HG02943 (cell line): ENCODE measurements around the gene TMEM200C.
"Not testable (repeated sequence)": the region's sequence is repeated elsewhere in the genome, so short reads cannot be mapped to it uniquely, and the experiment has no call there.

Source experiments
- ATAC-seq: cut with Tn5 transposase; IDR thresholded peaks from one replicate; pipeline ENCODE4 v1.9.1; 2021; ENCODE audit warnings: mild to moderate bottlenecking, low read depth, moderate library complexity; ENCODE audit not compliant: unreplicated experiment

The TMEM200C gene

GRCh38 chr18:5893956-5894610, 1.2 kb downstream of the TMEM200C start:
- no peak for ATAC-seq

- no peak for ATAC-seq
Observed at GRCh38 chr18:5892823-5893431, 2.4 kb downstream of the TMEM200C start.

GRCh38 chr18:5891854-5892215, 3.5 kb downstream of the TMEM200C start:
- ATAC-seq, result no peak

- peak; percentile 14 for ATAC-seq
Observed at GRCh38 chr18:5891184-5891853, 4.0 kb downstream of the TMEM200C start.

- ATAC-seq, result peak; percentile 65
Observed at GRCh38 chr18:5890331-5891183, 4.8 kb downstream of the TMEM200C start.

- ATAC-seq, result no peak
Observed at GRCh38 chr18:5885361-5885760, 10.0 kb downstream of the TMEM200C start.

- no peak for ATAC-seq
Observed at GRCh38 chr18:5884375-5884774, 10.9 kb downstream of the TMEM200C start.

GRCh38 chr18:5879479-5879882, 15.8 kb downstream of the TMEM200C start:
- ATAC-seq, result no peak

- no peak for ATAC-seq
Observed at GRCh38 chr18:5876891-5877290, 18.4 kb downstream of the TMEM200C start.

GRCh38 chr18:5874336-5874735, 21.0 kb downstream of the TMEM200C start:
- no peak for ATAC-seq

- no peak for ATAC-seq
Observed at GRCh38 chr18:5872886-5873285, 22.4 kb downstream of the TMEM200C start.

GRCh38 chr18:5871426-5871825, 23.9 kb downstream of the TMEM200C start:
- ATAC-seq, result no peak

GRCh38 chr18:5868218-5868854, 27.0 kb downstream of the TMEM200C start:
- no peak for ATAC-seq

- ATAC-seq, result no peak
Observed at GRCh38 chr18:5865521-5865920, 29.8 kb downstream of the TMEM200C start.

GRCh38 chr18:5862127-5862526, 33.2 kb downstream of the TMEM200C start:
- ATAC-seq, result not testable (repeated sequence)

- ATAC-seq, result no peak
Observed at GRCh38 chr18:5857180-5857579, 38.1 kb downstream of the TMEM200C start.

GRCh38 chr18:5853253-5853652, 42.1 kb downstream of the TMEM200C start:
- ATAC-seq, result no peak

GRCh38 chr18:5851998-5852397, 43.3 kb downstream of the TMEM200C start:
- ATAC-seq, result no peak

GRCh38 chr18:5842653-5843052, 52.7 kb downstream of the TMEM200C start:
- no peak for ATAC-seq

GRCh38 chr18:5841518-5841917, 53.8 kb downstream of the TMEM200C start:
- ATAC-seq, result no peak

GRCh38 chr18:5840547-5840946, 54.8 kb downstream of the TMEM200C start:
- no peak for ATAC-seq
